Hepatocyte (in vitro differentiated cells): Measurements from ENCODE around the gene EXOC4. TPM values are rescaled to one million over a fixed set of nuclear protein-coding genes. Genes with fewer than 3 reads are reported as not detected.
A peak's percentile ranks its signal among the peaks of the same experiment; 100 is the strongest.

Experiments
- DNase-seq: peaks from one replicate; pipeline ENCODE4 v3.0.0-alpha.2; 2016; ENCODE audit warnings: low spot score
- H2AFZ ChIP-seq: fragments of 200-600 bp; sonication (generic); 2 replicates; pipeline ENCODE4 v1.6.0; 2016; ENCODE audit warnings: antibody characterized with exemption, mild to moderate bottlenecking
- H3K27ac ChIP-seq: fragments of 200-600 bp; sonication (generic); 2 replicates; pipeline ENCODE4 v1.5.1; 2016; ENCODE audit warnings: mild to moderate bottlenecking
- H3K27me3 ChIP-seq: fragments of 200-600 bp; sonication (generic); 2 replicates; pipeline ENCODE4 v1.6.1; 2016
- H3K36me3 ChIP-seq: fragments of 200-600 bp; sonication (generic); replicated peaks from 2 replicates; pipeline ENCODE4 v1.5.1; 2016; ENCODE audit warnings: low read depth; ENCODE audit not compliant: insufficient read depth
- H3K4me1 ChIP-seq: fragments of 200-600 bp; sonication (generic); 2 replicates; pipeline ENCODE4 v1.5.1; 2016; ENCODE audit warnings: mild to moderate bottlenecking, moderate library complexity; ENCODE audit not compliant: insufficient read depth
- H3K4me2 ChIP-seq: fragments of 200-600 bp; sonication (generic); 2 replicates; pipeline ENCODE4 v1.6.0; 2016
- H3K4me3 ChIP-seq: fragments of 200-600 bp; sonication (generic); 2 replicates; pipeline ENCODE4 v1.5.1; 2016; ENCODE audit warnings: mild to moderate bottlenecking
- H3K79me2 ChIP-seq: fragments of 200-600 bp; sonication (generic); 2 replicates; pipeline ENCODE4 v1.6.0; 2017; ENCODE audit warnings: mild to moderate bottlenecking
- H3K9me2 ChIP-seq: fragments of 200-600 bp; sonication (generic); replicated peaks from 2 replicates; pipeline ENCODE4 v1.6.0; 2017; ENCODE audit warnings: mild to moderate bottlenecking; ENCODE audit not compliant: insufficient read depth
- H3K9me3 ChIP-seq: fragments of 200-600 bp; sonication (generic); 2 replicates; pipeline ENCODE4 v1.5.1; 2016; ENCODE audit warnings: low read depth, mild to moderate bottlenecking
- H4K20me1 ChIP-seq: fragments of 200-600 bp; sonication (generic); 2 replicates; pipeline ENCODE4 v1.6.0; 2016; ENCODE audit warnings: mild to moderate bottlenecking; ENCODE audit not compliant: insufficient read depth, poor library complexity, severe bottlenecking
- CTCF ChIP-seq: fragments of 200-600 bp; sonication (generic); IDR thresholded peaks from 2 replicates; pipeline ENCODE4 v1.5.1; 2016; ENCODE audit warnings: antibody characterized with exemption, mild to moderate bottlenecking; ENCODE audit not compliant: poor library complexity
- EZH2 ChIP-seq: fragments of 200-600 bp; sonication (generic); IDR thresholded peaks from 2 replicates; pipeline ENCODE4 v1.6.1; 2016; ENCODE audit warnings: antibody characterized with exemption, mild to moderate bottlenecking, borderline replicate concordance
- EZH2phosphoT487 ChIP-seq: fragments of 200-600 bp; sonication (generic); IDR thresholded peaks from one replicate; pipeline ENCODE4 v1.6.1; 2018; ENCODE audit warnings: antibody characterized with exemption, mild to moderate bottlenecking, low read depth, moderate library complexity; ENCODE audit not compliant: unreplicated experiment, severe bottlenecking
- WGBS: methylation state at CpG from one replicate; pipeline ENCODE4 v1.1.6; 2016; ENCODE audit warnings: low lambda C conversion rate; ENCODE audit errors: missing lambda C conversion rate; 5-methylcytosine and 5-hydroxymethylcytosine counted together
- polyA plus RNA-seq: library from polyadenylated mRNA; unstranded; fragments of >200 nt; fragmentation: Nextera tagmentation; extraction: Ambion mirVana; gene quantifications from 2 replicates; pipeline ENCODE4 v1.2.1, GENCODE V29; 2016
- total RNA-seq: library from RNA; depleted of rRNA; stranded (reverse); fragments of >200 nt; gene quantifications from 2 replicates; pipeline ENCODE4 v1.2.3, GENCODE V29; 2014

Gene EXOC4
- total and polyA plus RNA-seq, 2 experiments from 2014 or later, result 34.8 to 56.1 TPM

DNA sequence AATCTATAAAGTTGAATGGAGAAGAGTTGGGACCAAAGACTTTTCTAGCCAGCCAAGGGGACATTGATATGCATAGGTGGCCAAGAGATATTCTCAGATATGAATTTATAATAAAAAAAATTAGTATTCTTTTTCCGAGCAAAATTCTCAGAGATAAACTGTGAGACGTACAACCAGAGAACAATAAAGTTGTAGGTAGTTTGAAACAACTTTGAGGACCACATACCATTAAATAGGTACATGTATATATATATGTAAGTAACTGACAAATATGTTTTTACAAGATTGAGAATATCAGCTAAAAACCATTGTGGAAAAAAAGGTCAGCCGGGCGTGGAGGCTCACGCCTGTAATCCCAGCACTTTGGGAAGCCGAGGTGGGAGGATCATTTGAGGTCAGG, 56.5 kb downstream of the EXOC4 start:
- 97% methylated on average over 6 of the region's 6 CpGs for WGBS
- H3K9me2 ChIP-seq, result no peaks in the 10 kb centered on the region
- H3K27me3 ChIP-seq, result no peaks in the 10 kb centered on the region
- H3K4me3 ChIP-seq, result no peak overlapping the region
- H3K79me2 ChIP-seq, result no peaks in the 10 kb centered on the region
- no peaks in the 10 kb centered on the region for H3K9me3 ChIP-seq
- H2AFZ ChIP-seq, result no peak overlapping the region
- no peaks in the 10 kb centered on the region for H3K4me1 ChIP-seq
- H3K4me2 ChIP-seq, result no peak overlapping the region
- no peaks in the 10 kb centered on the region for H4K20me1 ChIP-seq
- no peak overlapping the region for H3K27ac ChIP-seq
- DNase-seq, result no peak
- H3K36me3 ChIP-seq, result no peaks in the 10 kb centered on the region
- no peak for TF ChIP-seq EZH2
- no peak for TF ChIP-seq EZH2phosphoT487
- no peak for TF ChIP-seq CTCF

DNA sequence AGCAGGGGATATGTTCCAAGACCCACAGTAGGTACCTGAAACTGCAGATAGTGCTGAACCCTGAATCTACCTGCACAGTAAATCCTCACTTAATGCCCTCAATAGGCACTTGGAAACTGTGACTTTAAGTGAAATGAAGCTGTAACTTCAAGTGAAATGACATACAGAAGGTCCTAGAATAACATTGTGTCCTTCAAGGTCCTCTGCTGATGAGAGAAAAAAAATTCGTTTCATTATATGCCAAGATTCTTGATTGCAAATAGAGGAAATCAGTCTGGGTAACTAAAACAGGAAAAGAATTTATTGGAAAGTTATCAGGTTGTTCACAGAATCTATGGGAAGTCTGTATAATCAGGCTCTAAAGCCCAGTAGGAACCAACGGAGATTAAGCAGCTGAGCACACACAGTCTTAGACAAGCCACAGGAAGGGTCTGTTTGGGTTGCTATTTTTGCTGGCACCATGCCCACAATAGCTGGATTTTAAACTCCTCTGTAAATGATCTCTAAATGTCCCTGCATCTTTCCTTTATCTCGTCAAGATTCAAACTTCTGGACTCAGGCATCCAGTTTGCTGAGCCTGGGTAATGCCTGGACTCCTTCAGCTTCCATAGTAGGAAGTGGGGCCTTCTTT, 57.5 kb downstream of the EXOC4 start:
- Histone ChIP-seq H3K27ac (no peak overlapping the region), H3K4me1 (no peaks in the 10 kb centered on the region), H3K4me2 (no peak overlapping the region)

DNA sequence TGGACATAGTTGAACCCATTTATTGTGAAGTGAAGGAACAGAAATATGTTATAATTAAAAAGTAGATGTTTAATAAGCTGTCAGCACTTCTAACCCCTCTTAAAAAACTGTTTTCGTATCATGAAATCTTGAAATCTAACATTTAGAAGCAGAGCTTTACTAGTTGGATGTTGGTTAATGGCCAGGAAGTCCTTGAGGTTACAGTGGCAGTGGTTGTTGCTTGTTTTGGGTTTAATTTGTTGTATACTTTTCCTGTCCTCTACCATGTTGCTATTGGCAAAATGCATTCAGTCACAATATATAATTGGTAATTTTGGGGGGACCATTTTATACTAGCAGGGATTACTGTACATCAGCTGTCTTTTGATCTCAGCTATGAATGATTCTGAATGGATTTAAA, 60.7 kb downstream of the EXOC4 start:
- H4K20me1 ChIP-seq, result no peaks in the 10 kb centered on the region
- no peaks in the 10 kb centered on the region for H3K27me3 ChIP-seq
- TF ChIP-seq EZH2phosphoT487 (no peak), CTCF (no peak), EZH2 (no peak)
- no peaks in the 10 kb centered on the region for H3K9me2 ChIP-seq
- DNase-seq, result no peak
- H3K4me1 ChIP-seq, result no peaks in the 10 kb centered on the region
- no peaks in the 10 kb centered on the region for H3K9me3 ChIP-seq
- no peak overlapping the region for H3K4me2 ChIP-seq
- WGBS, result 100% methylated on average over 1 of the region's 1 CpG
- H2AFZ ChIP-seq, result no peak overlapping the region
- H3K4me3 ChIP-seq, result no peak overlapping the region
- no peak overlapping the region for H3K27ac ChIP-seq
- no peaks in the 10 kb centered on the region for H3K79me2 ChIP-seq
- no peaks in the 10 kb centered on the region for H3K36me3 ChIP-seq

More for the DNA sequence above, 57.5 kb downstream of the EXOC4 start:
- Histone ChIP-seq H3K79me2 (no peaks in the 10 kb centered on the region), H3K9me2 (no peaks in the 10 kb centered on the region), H3K4me3 (no peak overlapping the region), H3K36me3 (no peaks in the 10 kb centered on the region), H3K9me3 (no peaks in the 10 kb centered on the region), H3K27me3 (no peaks in the 10 kb centered on the region), H2AFZ (no peak overlapping the region), H4K20me1 (no peaks in the 10 kb centered on the region)
- 44% methylated on average over 3 of the region's 3 CpGs for WGBS
- TF ChIP-seq EZH2phosphoT487 (no peak), EZH2 (no peak), CTCF (no peak)
- DNase-seq, result peak; percentile 7
